DMS79 (cell line): Measurements from ENCODE around the gene RYR2.

Experiments used
- DNase-seq: peaks from one replicate; lab custom pipeline; 2025; lab: John Stamatoyannopoulos, UW

The RYR2 gene

DNA sequence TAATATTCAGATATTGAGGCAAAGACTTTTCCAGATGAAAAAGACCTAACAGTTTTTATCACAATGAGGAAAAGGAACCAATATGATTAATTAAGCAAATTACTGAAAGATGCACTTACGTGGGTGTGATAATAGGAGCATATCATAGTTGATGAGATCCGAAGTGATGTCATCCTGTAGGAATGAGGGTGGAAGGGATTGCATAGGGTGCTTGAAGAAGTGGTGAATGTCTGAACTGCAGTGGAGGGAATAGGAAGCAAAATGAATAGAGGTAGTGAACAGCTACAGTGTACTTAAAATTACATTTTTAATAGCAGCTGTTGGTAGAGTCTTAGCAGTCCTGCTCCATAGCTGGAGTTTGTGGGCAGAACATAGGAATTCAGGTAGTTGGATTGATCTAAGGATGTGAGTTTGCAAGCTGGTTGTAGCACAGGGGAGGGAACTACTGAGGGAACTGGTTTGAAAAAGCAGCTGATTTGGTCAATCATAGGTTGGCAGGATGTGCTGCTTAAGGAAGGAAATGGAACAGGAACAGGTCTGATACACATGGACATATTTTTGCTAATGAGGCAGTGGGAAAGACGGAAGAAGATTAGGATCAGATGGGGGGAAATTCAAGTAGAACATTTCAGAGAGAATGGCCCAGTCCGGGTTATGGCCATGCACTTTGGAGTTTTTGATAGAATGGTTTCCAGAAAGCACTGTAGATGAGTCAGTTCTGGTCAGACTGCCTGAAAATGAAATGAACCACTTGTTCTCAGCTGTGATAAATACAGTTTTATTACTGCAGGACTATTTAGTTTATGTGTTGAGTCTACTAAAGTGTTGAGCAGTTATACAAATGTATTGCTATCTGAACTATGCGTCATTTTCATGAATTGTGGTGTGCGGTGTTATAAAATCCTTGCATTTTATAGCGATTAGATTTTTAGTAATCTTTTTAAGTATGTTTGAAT, 155.8 kb downstream of the RYR2 start:
- no peak for DNase-seq

GRCh38 chr1:237199026-237199425, 157.0 kb downstream of the RYR2 start:
- DNase-seq = no peak

DNA sequence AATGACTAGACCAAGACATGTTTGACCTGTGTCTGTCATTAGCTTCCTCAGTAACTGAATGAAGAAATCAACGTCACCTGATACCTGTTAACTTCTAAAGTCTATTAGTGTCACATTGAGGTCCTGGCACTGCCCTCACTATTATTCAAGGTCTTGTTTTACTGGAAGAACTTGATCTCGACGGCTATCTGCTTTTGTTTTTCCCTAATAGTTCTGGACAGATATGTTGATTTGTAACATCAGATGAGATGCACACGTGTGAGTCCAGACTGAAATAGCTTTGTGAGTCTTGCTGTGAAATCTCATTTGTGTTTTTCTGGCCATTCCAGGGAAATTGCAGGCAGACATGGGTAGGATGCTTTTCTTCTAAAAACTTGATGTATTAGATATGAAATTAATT, 159.2 kb downstream of the RYR2 start:
- no peak for DNase-seq

DNA sequence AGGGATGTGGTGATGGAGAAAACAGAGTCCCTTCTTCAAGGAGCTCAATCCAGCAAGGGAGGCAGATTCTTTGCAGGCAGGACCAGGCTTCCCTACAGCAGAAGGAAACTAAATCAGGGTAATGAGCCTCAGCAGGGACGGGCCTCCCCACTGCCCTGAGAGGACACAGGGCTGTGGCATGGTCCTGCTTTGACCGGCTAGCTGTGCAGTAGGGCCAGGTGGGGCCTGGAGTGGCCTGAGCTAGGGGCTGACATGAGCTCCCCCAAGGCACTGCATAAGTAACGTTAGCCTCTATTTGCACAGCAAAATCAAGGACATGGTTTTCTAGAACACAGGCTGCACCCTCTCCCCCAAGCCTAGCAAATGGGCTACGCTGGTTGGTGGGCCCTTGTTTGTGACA, 162.9 kb downstream of the RYR2 start:
- no peak for DNase-seq

DNA sequence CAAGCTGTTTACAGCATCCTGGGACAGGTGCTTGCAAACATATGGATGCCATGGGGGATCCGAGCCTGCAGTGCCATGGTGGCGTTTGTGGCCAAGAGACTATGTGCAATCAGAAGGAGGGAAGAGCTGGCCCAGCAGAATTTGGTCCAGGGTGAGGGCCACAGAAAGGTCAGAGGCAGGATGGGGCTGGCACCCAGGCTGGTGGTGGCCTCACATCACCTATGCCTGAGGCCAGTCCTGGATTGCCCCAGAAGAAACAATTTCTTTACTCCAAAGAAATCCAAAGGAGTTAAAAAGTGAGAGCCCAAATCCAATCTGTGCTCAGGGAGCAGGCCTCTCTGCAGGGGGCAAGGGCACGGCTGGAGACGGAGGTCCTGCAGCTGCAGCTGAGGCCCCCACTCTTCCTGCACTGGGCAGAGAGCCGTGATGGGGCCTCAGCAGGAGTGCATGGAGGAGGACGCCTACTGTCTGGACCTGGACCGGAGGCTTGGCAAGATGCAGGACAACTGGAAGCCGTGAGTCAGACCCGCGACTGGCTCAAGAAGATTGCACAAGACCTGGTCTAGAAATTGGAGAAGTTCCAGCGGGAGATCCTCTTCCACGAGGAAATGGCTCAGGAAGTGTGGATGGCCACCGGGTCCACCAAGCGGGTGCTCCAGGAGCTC, 163.5 kb downstream of the RYR2 start:
- no peak for DNase-seq

DNA sequence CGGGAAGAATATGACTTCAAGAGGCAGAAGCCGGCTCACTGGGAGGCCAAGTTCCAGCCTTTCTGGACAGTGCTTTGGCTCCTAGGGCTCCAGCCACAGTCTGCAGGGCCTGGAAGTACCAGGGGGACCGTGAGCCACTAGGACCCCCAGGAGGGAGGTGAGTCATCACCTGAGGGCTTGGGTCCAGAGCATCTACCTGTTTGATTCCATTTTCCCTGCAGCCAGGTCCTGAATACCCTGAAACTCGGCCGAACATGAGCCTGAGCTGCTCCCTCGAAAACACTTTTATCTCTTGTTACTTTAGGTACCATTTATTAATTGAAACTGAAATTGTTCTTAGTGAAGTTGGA, 164.1 kb downstream of the RYR2 start:
- no peak for DNase-seq

GRCh38 chr1:237211031-237211430, 169.0 kb downstream of the RYR2 start:
- DNase-seq = no peak

- no peak for DNase-seq
These were observed 169.6 kb downstream of the RYR2 start for GRCh38 chr1:237211540-237211939.

DNA sequence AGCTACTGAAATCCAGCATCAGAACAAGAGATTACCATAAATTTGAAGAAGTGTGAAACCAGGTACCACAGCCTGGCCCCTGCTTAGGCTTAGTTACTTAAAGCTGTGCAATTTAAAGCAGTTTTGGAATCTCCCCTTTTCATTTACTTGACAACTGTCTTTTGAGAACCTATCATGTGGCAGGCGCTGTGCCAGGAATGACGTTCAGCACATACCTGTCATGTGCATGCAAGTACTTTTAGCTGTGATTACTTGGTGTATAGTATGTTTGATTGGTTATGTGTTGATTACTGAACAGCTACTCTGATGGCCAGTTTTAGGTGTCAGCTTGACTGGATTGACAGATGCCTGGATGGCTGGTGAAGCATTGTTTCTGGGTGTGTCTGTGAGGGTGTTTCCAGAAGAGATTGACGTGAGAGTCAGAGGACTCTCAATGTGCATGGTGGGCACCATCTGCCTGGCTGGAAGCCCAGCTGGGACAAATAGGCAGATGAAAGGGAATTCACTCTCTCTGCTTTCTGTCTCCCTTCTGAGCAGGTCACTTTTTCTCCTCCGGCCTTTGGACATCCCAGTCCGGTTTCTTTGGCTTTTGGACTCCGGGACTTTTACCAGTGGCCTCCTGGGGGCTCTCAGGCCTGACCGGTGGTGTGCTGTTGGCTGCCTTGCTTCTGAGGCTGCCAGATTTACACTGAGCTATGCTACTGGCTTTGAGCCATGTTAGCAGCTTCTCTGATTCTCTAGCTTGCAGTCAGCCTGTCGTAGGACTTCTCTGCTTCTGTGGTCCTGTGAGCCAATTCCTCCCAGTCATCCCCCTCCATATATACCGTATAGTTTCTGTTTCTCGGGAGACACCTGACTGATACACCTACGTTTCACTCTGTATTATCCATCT, 178.0 kb downstream of the RYR2 start:
- no peak for DNase-seq

DNA sequence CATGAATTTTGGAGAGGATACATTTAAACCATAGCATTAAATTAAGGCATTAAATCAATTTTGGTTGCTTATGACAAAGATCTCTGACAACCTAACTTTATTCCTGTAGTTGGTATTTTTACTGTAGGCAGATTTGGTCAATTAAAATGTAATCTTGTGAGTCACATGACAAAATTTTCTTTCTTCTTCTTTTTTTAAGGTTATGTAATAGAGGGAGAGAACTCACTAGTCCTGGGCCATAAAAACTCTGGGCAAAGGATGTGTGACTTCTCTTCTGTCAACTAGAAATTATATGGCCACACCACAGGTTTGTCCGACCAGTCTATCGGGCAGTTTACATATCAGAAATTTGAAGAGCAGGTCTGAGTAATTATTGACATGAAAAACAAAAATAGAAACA, 181.4 kb downstream of the RYR2 start:
- no peak for DNase-seq

GRCh38 chr1:237226177-237226944, 184.4 kb downstream of the RYR2 start:
- no peak for DNase-seq

DNA sequence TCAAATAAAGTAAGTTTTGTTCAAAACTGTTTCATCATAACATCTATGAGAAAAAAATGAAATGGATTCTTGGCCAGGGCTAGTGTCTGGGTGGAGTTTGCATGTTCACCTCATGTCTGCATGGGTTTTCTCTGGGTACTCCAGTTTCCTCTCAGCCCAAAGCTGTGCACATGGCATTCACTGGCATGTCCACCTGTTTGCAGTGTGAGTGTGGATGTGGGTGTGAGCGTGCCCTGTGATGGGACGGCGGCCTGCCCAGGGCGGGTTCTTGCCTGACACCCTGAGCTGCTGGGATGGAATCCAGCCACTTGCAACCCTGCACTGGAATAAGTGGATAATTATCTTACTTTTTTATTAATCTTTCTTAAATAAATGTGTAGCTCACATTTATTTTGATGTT, 185.5 kb downstream of the RYR2 start:
- DNase-seq = no peak

GRCh38 chr1:237228421-237228820, 186.4 kb downstream of the RYR2 start:
- DNase-seq = no peak

DNA sequence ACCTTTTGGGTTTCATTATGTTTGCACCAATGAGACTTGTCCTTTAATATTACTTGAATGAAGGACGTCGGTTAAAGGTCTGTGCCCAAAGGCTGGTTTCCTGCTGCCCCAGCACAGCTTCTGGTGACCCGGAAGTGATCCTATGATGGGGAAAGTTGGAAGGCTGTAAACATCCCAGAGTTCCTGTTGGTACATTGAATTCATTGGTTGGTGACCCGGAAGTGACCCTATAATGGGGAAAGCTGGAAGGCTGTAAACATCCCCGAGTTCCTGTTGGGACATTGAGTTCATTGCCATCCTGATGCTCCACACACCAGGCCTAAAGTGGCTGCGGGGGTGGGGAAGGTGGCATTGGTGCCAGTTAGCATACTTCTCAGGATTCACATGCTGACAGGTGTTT, 187.3 kb downstream of the RYR2 start:
- no peak for DNase-seq

GRCh38 chr1:237232501-237232900, 190.5 kb downstream of the RYR2 start:
- no peak for DNase-seq

GRCh38 chr1:237235091-237235490, 193.1 kb downstream of the RYR2 start:
- no peak for DNase-seq

DNA sequence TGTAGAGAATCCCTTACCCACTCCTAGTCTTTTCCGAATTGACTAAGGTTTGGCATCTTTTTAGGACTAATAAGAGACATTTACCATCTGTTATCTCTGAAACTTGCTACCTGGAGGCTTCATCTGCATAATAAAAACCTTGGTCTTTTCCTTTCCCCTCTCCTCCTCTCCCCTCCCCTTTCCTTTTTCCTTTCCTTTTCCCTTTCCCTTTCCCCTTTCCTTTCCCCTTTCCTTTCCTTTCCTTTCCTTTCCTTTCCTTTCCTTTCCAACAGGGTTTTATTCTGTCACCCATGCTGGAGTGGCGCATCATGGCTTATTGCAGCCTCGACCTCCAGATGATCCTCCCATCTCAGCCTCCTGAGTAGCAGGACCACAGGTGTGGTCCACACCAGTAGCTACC, 195.7 kb downstream of the RYR2 start:
- DNase-seq = no peak

DNA sequence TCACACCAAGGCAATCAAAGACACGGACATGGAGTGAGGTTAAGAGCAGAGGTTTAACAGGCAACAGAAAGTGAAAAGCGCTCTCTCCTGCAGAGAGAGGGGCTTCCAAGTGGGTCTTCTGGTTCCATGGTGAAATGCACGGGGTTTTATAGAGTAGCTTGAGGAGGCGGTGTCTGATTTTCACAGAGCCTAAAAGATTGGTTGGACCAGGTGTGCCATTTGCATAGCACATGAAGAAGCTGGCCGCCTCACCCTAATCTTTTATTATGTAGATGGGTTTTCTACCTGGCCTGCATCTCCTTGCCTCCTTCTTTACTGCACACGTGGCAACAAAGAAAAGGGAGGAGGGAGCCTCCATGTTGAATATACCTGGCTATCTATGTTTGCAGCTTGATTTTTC, 197.3 kb downstream of the RYR2 start:
- DNase-seq = no peak

- DNase-seq = no peak
These were observed 199.1 kb downstream of the RYR2 start for GRCh38 chr1:237241038-237241437.

DNA sequence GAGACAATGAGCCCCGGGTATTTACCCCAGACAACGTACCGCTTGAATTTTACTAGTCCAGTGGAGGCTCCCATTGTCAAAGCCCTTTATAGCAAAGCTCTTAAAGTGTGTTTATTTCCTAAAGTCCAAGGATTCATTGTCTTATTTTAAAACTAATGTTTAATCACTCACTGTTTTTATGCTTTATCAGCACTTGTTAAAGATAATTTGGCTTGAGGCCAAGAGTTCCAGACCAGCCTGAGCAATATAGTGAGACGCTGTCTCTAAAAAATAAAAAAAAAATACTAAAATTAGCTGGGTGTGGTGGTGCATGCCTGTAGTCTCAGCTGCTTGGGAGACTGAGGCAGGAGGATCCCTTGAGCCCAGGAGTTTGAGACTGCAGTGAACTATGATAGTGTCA, 202.8 kb downstream of the RYR2 start:
- no peak for DNase-seq

- DNase-seq = no peak
These were observed 205.5 kb downstream of the RYR2 start for GRCh38 chr1:237247442-237247841.

- no peak for DNase-seq
These were observed 207.1 kb downstream of the RYR2 start for GRCh38 chr1:237249120-237249519.
